Right atrium auricular region (tissue), 2 donors: ENCODE results near the gene MOSMO. TPM values are rescaled to one million over a fixed set of nuclear protein-coding genes. Genes with fewer than 3 reads are reported as not detected.

ENCODE experiments used
- DNase-seq: peaks from one replicate; pipeline ENCODE4 v3.0.0-alpha.2; 2019; ENCODE audit warnings: low spot score
- H3K27ac ChIP-seq, 2 donors: fragments of 200-600 bp; sonication (generic); 1 replicate in 1 of 2; 2 replicates in 1 of 2; pipeline ENCODE4 v1.5.1; 2016 to 2019
- H3K27me3 ChIP-seq, 2 donors: fragments of 200-600 bp; sonication (generic); one replicate each; pipeline versions ENCODE4 v1.5.1 to v1.6.0; 2017 to 2019
- H3K36me3 ChIP-seq: fragments of 200-600 bp; sonication (generic); one replicate; pipeline ENCODE4 v1.5.1; 2016
- H3K4me1 ChIP-seq, 2 donors: fragments of 200-600 bp; sonication (generic); one replicate each; pipeline versions ENCODE4 v1.5.1 to v1.6.0; 2017 to 2019
- H3K4me3 ChIP-seq, 2 donors: fragments of 200-600 bp; sonication (generic); 1 replicate in 1 of 2; 2 replicates in 1 of 2; pipeline ENCODE4 v1.5.1; 2017 to 2019; ENCODE audit warnings: mild to moderate bottlenecking in 1 of 2, moderate library complexity in 1 of 2
- H3K9me3 ChIP-seq, 2 donors: fragments of 200-600 bp; sonication (generic); one replicate each; pipeline ENCODE4 v1.5.1; 2019
- total RNA-seq, 2 donors: library from RNA; depleted of rRNA; stranded (reverse); fragments of >200 nt; gene quantifications; one replicate each; pipeline ENCODE4 v1.1.0, GENCODE V29; 2016
- TF ChIP-seq, protein P1 (sequence below), 2 donors: fragments of 200-600 bp; sonication (generic); IDR thresholded peaks; one replicate each; pipeline ENCODE4 v1.5.1; 2019; ENCODE audit warnings: antibody characterized with exemption in 2 of 2

The MOSMO gene
- total RNA-seq, 2 donors from 2014 or later: 10.9 to 12.1 TPM

- peaks cover 0 to 10% of the 10 kb centered on the region in 2 donors for H3K4me1 ChIP-seq
- no peak for DNase-seq
- TF ChIP-seq, protein P1, sequence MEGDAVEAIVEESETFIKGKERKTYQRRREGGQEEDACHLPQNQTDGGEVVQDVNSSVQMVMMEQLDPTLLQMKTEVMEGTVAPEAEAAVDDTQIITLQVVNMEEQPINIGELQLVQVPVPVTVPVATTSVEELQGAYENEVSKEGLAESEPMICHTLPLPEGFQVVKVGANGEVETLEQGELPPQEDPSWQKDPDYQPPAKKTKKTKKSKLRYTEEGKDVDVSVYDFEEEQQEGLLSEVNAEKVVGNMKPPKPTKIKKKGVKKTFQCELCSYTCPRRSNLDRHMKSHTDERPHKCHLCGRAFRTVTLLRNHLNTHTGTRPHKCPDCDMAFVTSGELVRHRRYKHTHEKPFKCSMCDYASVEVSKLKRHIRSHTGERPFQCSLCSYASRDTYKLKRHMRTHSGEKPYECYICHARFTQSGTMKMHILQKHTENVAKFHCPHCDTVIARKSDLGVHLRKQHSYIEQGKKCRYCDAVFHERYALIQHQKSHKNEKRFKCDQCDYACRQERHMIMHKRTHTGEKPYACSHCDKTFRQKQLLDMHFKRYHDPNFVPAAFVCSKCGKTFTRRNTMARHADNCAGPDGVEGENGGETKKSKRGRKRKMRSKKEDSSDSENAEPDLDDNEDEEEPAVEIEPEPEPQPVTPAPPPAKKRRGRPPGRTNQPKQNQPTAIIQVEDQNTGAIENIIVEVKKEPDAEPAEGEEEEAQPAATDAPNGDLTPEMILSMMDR (IDR thresholded peaks at IDR 0.05): no peak
- H3K27ac ChIP-seq: no peak within 1 kb of the TSS
- H3K36me3 ChIP-seq: no peaks in the 10 kb centered on the region
- no peaks in the 10 kb centered on the region for H3K9me3 ChIP-seq
- H3K27me3 ChIP-seq: no peaks in the 10 kb centered on the region
- H3K4me3 ChIP-seq: no peak within 1 kb of the TSS
These were observed 84.4 kb downstream of the MOSMO start, which contains the start of gene VWA3A for GRCh38 chr16:22092143-22092933. Gene VWA3A (plus strand): TSS chr16:22092541. CDS start chr16:22092638, 97 bp downstream.

GRCh38 chr16:22093331-22093730 lies 85.4 kb downstream of the MOSMO start:
- Histone ChIP-seq H3K27ac (no peak overlapping the region), H3K36me3 (no peaks in the 10 kb centered on the region), H3K9me3 (no peaks in the 10 kb centered on the region), H3K4me1 (peaks cover 0 to 10% of the 10 kb centered on the region in 2 donors), H3K4me3 (no peak overlapping the region), H3K27me3 (no peaks in the 10 kb centered on the region)
- no peak for DNase-seq
- TF ChIP-seq, protein P1 (IDR thresholded peaks at IDR 0.05): no peak

- Histone ChIP-seq H3K36me3 (no peaks in the 10 kb centered on the region), H3K4me3 (no peak overlapping the region), H3K4me1 (peaks cover 0 to 10% of the 10 kb centered on the region in 2 donors), H3K9me3 (no peaks in the 10 kb centered on the region), H3K27ac (no peak overlapping the region), H3K27me3 (no peaks in the 10 kb centered on the region)
- DNase-seq: no peak
- TF ChIP-seq, protein P1 (IDR thresholded peaks at IDR 0.05): no peak
These were observed 86.1 kb downstream of the MOSMO start for GRCh38 chr16:22093996-22094395.

GRCh38 chr16:22098405-22099255 lies 90.7 kb downstream of the MOSMO start:
- Histone ChIP-seq H3K27me3 (no peaks in the 10 kb centered on the region), H3K9me3 (no peaks in the 10 kb centered on the region), H3K36me3 (no peaks in the 10 kb centered on the region), H3K27ac (no peak overlapping the region), H3K4me1 (no peaks in the 10 kb centered on the region), H3K4me3 (no peak overlapping the region)
- no peak for DNase-seq
- TF ChIP-seq, protein P1 (IDR thresholded peaks at IDR 0.05): peak; percentile 29 to 64

DNA sequence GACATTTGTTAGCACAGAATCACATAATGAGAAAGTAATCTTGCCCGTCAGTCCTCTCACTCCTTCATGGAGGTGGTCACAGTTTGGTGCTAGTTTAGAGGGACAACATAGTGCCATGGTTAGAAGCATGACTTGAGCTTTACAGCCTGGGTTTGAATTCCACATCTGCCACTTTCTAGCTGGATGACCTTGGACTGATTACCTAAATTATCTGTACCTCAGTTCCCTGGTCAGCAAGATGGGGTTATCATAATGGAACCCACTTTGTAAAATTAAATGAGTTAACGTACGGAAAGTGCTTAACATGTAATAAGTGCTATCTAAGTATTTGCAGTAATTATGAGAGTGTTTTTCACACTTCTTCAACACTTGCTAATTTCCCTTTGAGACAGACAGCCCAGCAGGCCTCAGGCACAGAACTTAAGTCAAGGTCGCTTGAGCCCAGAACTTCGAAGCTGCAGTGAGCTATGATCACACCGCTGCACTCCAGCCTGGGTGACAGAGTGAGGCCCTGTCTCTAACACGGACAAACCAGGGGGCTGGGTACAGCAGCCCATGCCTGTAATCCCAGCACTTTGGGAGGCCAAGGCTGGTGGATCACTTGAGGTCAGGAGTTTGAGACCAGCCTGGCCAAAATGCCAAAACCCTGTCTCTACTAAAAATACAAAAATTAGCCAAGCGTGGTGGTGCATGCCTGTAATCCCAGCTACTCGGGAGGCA lies 91.5 kb downstream of the MOSMO start:
- Histone ChIP-seq H3K36me3 (no peaks in the 10 kb centered on the region), H3K27me3 (no peaks in the 10 kb centered on the region), H3K9me3 (no peaks in the 10 kb centered on the region), H3K4me3 (no peak overlapping the region), H3K4me1 (no peaks in the 10 kb centered on the region), H3K27ac (no peak overlapping the region)
- no peak for DNase-seq
- TF ChIP-seq, protein P1 (IDR thresholded peaks at IDR 0.05): no peak
